NCI-H187 treated with DMSO at 0.1 percent for 48 hours (cell line): ENCODE data around the gene PTPRN2.
A peak's percentile ranks its signal among the peaks of the same experiment; 100 is the strongest.

Experiments used
- DNase-seq: peaks from one replicate; lab custom pipeline; 2025; lab: John Stamatoyannopoulos, UW

Gene PTPRN2

DNA sequence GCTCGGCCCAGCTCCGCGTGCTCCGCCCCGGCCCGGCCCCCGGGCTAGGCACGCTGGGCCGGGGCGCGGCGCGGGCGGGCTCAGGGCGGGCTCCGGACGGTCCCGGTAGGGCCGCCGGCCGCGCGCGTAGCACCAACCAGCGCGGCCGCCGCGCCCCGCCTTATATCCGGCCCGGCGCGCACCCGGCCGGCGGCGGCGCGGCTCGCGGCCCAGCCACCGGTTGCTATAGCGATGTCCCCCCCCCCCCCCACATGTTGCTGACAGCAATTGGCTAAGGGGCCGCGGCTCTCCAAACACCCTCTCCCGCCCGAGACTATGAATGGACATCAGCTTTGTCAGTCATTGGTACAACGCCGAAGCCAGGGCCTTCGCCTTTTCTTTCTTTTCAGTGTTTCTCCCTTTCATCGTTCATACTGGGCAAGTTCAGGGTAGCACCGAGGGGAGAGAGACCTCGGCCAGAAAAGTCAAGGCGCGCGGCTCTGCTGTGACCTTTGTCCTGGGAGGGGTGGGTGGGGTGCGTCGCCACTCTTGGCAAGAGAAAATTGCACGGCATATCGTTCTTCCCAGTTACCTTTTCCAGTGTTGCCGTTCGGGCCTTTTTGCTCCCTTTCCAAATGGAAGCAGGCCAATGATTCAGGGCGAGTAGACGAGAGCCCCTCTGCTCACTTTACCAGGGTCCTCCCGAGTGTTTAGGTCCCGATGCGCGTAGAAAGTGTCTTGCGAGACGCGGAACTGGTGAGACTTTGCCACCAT, 896.6 kb downstream of the PTPRN2 start:
- peak; percentile 14 for DNase-seq

DNA sequence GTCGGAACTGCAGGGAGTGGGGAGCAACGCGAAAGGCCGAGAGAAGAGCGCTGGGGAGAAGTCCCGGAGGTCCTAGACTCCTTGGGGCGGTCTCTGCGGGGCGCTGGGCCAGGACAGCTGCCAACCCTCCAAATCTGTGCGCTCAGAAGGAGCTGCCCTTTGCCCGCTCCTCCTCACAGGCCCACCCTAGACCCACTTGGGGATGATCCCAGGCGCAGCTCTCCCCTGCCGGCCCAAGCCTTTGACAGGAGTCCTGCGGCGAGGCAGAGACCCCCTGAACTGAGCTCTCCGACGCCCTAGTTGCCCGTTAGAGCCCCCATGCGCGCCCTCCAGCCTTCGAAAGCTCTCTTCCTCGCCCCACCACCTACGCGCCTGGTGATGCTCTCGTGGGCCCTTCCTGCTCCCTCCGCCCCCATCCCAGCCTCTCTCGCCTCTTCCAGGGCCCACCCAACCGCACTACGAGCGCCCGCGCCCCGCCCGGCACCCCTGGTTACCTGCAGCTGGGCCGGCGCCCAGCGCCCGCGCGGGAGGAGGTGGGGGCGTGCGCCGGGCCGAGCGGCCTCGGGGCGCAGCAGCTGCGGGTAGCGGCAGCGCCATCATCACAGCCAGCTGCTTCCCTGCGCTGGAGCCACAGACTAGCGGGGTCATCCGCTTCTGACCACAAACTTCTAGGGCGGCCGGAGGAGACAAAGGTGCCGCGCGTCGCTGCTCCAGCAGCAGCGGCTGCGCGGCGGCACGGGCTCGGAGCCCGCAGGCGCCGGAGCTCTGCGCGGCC, 897.4 kb downstream of the PTPRN2 start:
- DNase-seq, result no peak

DNA sequence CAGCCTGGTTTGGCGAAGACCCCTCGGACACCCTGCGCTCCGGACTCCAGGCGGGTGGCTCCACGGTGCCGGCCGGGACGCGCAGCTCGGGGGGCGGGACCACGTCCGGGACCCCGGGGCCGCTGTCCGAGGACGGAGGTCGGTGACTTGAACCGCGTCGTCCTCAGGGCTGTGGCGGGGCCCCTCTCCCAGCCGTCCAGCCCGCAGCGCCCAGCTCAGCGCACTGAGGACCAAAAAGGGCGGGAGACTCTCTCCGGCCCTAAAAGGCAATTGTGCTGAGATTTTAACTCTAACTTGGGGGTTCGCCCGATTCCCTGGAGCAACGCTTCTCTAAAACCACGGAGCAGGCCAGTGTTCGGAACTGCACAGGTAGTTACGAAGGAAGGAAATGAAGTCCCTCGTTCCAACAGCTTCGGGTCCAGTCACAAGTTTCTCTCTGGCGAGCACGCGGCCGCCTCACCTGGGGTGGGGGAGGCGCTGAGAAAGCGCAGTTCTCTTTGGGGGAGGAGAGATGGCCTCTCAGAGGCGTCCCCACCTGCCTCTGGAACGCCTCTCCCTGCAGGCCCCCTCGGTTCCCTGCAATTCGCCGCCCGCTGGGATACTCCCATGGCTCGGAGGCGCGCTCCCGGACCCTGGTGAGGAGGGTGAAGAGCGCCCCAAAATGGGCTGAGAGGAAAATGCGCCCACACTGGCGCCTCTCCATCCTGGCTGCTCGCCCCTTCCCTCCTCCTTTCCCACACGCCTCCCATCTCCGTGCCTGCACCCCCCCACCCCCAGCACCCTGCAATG, 898.2 kb downstream of the PTPRN2 start:
- DNase-seq, result no peak

DNA sequence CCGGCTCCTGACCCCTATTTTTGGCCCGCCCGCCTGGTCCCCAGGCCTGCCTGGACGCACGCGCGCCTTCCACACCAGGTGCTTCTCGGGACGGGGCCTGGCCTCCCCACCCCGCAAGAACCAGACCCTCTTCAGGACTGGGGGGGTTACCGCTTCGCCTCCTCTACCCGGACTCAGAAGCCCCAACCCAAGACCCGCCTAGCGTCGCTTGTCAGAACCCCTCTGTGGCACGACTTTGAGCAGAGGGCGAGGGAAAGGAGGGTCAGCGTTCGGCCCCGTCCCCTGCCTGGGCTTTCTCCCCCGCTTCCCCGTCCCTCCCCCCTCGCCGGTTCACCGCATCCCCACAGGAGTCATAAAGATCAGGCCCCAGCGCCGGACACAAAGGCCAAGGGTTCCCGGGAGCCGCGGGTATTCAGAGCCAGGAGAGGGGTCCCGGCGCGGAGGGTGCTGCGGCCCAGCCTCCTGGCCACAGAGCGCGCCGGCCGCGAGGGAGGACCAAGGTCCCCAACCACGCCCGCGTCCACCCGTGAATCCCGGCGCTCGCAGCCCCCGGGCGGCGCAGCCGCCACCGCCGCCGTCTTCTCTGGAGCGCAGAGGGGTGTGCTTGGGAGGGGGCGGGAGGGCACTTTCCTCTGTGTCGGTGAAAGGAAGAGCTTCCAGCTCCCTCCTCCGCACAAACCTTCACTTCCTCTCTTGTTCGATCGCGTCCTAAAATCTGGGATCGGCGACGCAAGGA, 898.9 kb downstream of the PTPRN2 start:
- DNase-seq, result no peak

DNA sequence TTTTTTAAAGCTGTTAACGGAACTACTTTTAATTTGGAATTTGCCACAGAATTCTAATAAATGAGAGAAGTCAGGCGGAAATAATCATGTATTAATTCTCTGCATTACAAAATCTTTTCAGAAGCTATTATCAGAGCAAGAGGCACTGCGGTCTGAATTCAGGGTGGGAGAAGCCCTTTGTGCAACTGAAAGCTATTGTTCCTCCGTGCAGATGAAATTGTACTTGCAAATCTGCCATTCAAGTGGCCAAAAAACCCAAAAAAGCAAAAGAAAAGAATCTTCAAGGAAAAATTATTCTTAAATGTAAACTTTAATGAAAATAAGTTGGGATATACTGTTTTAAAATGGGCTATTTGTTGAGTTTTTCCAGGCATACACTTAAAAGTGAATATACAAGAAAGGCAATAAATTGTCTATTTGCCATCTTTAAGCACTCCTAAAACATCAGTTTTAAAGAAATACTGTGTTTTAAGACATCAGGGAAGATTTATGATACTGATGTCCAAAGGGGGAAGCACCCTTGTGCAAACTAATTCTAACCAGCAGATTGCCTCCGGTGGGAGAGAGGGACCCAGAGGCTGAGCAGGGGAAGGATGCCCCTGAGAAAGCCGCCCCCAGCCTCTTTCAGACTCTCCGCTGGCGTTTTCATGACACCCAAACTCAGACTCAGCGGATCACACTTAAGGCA, 899.6 kb downstream of the PTPRN2 start:
- DNase-seq, result no peak

DNA sequence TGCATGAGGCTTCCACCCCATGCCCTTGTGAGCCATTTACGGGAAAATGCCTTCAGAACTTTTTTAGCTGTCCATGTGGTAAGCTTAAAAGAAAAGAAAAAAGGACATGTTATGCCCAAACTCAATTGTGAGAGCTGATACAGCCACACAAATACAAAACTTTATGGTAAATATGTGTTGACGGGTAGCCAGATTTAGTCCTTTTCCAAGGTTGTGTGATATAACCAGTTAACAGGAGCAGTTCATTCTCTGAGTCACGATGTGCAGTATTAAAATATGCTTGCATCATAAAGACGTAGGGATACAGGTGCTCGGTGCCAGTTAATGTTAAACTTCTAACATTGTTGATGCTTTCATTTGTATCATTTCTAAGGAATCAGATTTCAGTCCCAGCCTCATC, 900.5 kb downstream of the PTPRN2 start:
- DNase-seq, result no peak

DNA sequence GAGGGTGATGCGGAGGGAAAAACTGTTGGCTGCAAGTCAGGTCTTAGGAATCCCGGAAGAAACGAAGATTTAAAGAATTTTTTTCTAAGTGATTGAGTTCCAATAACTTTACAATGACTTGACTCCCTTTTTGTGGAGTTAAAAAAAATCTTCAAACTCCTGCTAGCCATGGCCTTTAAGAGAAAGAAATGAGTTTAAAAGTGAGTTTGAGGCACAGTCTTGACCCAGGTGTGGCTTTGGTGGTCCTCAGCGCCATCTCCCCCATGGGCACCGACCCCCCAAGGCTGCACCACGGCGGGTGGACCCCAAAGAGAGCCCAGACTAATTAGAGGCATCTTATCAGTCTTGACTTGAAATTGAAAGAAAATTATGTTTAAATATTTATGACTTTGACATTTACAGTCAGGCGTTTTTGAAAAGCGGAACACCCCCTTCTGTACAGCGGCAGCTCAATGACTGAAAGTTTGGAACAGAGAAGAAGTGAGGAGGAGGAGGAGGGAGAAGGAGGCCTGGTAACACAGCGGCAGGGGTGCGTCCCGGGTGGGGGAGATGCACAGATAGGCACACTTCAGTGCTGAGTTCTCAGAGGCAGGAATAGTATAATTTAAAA, 901.2 kb downstream of the PTPRN2 start:
- no peak for DNase-seq

DNA sequence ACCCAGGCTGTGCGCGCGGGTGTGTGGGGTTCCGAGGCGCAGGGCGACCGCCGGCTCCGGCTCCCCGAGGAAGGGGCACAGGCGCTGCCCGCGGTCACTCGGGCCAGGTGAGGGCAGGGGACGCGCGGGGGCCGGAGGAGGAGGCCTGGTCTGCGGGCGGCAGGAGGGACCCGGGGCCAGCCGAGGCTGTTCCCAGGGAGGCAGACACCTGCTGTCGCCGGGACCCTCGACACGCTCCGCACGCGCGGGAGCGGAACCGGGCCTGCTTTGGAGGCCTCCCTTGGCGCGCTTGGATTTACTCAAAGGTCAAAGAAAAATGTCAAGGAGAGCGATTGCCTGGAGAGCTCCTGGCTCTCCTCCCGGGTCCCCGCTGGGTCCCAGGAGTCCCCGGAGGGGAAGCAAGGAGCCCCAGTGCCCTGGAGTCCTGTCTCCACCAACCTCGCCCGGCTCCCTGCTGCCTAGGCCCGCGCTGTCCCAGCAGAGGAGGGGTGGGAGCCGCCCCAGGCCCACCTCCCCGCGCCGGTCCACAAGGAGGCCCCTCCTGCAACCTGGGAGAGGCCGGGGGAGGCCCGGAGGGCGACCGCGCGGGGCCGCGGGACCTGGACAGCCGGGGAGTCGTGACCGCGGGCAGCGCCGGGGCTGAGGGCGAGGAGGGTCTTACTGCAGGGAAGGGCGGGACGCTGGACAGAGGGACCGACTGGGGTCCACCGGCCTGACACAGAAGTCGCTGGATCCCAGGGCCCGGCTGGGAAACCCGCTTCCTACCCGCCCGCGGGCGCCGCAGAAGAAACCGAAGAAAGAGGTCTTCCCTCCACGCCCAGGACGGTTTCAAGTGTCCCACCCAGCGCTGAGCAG, 902.0 kb downstream of the PTPRN2 start:
- DNase-seq, result no peak

DNA sequence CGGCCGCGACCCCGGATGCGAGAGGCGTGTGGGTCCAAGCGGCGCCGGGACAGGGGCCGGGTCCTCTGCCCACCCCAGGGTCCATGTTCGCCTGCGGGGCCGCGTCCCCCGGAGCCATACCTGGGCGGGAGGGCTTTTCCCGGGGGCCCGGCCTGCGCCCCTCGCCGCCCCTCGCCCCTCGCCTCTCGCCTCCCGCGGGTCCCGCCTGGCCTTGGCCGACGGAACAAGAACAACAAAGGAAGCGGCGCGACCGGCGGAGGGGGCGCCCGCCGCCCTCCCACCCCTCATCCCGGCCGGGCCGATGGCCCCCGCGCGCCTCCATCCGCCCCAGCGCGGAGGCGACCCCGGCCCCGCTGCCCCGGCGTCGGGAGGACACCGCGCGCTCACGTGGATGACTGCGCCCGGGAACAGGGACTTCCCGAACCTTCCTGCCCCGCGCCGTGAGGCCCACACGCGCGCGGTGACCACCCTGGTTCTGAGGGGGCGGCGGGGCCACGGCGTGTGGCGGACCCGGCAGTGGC, 902.7 kb downstream of the PTPRN2 start:
- DNase-seq, result no peak

DNA sequence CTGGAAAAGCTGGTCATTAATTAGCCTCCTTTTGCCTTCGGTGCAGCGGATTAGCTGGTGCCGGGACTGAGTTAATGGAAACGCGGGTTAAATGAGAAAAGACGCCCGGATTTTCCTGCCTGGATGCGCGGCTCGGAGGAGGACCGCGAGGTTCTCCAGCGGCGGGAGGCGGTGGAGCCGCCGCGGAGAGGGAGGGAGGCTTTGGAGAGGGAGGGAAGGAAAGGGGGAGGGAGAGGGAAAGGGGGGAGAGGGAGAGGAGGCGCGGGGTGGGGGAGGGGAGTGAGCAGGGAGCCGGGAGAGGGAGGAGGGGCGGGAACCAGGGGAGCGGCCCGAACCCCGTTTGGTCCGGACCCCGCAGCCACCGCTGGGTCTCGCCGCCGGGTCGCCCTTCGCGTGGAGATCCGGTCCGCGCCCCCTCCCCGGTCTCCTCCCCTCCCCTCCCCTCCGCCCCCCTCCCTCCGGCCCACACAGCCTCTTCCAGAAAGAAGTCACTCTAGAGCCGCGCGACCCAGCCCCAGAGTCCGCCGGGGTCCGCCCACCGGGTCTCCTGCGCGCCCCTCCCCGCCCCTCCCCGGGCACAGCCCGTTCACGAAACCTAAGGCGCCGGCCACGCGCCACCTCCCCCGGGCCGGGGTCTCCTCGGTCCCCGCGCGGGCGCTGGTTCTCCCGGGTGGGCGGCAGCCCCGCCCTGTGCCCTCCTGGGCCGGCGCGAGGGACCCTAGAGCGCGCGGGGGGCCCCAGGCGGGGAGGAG, 903.3 kb downstream of the PTPRN2 start:
- DNase-seq, result no peak

DNA sequence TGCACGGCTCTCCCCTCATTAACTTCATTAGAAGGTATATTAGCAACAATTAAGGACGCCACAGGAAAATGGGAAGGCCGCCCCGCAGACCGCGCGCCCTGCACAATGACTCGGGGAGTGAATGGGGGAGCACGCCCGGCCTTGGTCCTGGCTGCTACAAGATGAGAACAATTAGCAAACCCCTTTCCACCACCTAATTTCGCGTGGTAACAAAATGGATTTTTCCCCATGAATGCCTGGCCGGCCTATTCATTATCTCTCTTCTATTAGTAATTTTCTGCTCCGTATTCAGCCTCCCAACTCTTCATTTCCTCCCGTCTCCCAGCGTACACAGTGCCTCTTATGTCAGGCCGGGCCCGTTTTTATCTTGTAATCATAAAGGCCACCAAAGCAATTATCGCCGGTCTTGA, 903.9 kb downstream of the PTPRN2 start:
- DNase-seq, result no peak

DNA sequence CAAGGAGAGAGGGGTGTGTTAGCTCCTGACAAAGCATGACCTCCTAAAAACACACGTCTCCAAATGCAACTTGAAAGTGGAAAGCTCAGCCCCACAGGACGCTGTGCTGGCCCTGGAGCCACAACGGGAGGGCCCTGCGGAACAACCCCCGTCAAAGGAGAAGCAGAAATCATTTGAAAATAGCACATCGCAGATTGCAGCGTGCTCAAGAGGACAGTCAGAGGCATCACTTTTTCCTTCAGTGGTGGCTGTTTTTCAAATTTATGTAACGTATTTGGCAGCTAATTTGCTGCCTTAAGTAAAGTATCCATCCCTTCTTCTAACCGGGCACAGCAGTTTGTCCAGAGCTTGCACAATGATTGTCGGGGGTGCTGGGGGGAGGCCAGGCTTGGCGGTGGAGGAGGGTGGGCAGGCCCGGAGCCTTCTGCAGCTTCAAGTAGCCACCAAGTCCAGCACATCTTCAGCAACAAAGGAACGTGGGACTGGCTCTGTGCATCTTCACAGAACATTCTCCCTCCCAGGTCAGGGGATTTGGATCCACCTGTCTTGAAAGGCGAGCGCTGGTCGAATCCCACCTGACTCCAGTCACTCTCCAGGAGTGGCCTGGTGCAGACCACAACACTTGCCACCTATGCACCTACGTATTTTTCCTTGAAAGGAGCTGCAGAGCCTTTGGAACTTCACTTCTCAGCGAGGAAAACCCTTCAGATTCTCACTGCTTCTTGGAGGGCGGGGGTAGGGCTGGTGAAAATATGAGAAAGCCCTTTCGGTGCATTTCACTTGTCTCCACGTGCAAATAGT, 904.5 kb downstream of the PTPRN2 start:
- DNase-seq, result no peak

DNA sequence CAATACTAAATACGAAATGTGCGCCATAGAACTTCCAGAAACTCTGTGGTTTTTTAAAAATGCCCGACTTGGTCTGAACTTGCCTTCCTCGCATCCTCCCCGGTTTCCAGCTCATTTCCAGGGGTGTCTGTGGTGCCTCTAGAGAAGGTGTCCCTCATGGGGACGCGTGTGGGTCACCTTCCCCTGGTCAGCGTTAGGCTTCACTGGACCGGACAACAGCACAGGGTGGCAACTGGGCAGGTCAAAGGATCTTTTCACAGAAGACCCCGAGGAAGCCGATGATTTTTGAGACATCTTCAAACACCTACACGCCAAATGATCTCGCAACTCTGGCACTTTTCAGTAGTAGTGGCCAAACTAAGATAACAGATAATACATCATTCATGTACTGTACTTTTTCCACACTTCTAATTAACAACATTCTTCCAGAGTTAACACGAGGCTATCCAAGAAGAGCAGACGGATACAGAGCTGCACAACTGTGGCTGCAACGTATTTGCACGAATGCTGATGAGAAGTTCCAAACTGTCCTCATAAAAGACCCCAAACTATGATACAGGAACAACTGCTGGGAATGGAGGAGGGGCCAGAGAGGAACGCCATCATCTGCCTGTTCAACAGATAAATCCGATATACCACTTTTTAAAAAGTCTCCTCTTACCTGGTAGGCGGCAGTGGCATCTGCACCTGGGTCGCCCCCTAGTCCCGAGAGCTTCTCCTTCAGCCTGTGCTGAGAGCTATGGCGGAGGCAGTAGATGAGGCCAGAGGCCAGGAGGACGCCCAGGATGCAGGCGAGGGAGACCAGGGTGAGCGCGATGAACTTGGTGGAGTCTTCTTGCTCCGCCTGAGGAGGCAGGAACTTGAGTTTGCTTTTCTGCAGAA, 905.3 kb downstream of the PTPRN2 start:
- DNase-seq, result no peak

DNA sequence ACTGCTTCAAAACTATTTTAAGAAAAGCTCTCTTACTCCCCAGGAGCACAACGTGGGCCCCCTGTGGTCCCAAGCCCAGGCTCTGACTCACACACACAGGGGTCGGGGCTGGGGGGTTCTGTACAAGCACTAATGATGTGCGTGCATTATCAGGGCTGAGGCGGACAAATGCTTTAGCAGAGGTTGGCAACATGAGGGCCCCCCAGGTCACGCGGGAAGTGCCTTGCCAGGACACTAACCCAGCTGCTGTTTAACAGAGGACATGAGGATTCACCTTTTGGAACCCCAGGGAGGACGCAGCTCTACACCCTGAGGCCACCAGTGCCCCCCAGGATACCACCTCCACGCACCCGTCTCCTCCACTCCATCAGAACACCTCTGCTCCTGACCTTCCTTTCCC, 908.0 kb downstream of the PTPRN2 start:
- no peak for DNase-seq

DNA sequence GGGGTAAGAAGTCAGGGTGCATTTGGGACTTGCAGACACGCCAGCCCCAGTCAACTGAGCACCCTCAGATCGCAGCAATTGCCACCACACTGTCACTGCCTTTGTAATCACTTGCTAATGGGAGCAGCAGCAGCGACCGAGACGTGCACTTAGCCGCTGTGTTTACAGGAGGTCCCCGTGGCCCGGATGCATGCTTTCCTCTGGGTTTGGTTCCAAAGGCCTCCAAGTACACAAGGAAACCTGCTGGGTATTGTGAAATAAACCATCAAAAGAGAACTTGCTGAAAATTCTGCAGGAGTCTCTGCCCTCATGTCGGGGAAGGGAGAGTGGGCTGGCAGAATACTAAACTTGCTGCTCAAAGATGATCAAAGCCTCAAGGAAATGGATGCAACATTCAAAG, 909.1 kb downstream of the PTPRN2 start:
- no peak for DNase-seq

DNA sequence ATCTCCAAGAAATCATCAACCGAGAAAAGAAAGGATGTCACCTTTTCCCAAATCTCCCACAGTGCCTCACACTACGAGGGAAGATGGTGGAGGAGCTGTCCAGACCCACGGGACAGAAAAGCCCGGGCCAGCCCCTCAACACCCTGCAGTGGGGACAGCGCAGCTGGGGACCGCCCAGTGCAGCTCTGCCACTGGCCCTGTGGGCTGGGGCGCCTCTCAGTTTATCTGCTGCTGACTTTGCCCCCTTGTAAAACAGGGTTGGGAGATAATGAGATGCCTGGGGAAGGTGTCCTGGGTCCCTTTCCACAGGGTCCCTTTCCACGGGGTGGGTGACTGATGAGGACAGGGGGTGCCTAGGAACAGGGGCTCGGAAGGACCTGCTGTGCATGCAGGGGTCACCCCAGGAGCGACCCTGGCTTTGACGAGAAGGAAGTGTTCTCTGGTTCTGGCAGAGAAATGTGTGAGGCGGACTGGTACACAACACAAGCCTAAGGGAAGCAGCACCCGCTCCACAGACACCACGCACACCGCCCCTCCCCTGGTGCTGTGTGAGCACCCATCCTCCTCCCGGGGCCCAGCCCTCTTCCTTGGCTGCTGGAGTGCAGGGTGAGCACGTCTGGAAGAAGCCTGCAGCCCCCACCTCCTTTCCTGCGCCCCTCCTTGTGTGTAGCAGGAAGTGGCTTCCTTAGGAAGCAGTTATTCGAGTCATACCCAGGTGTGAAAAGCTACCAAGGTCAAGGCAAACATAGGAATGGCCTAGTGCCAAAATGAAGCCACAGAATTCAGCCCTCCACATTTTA, 911.0 kb downstream of the PTPRN2 start:
- DNase-seq, result no peak
